GM23338 (cell line): Measurements from ENCODE around the gene FAM174C. TPM values are rescaled to one million over a fixed set of nuclear protein-coding genes. Genes with fewer than 3 reads are reported as not detected.
A peak's percentile ranks its signal among the peaks of the same experiment; 100 is the strongest.

ENCODE experiments used
- ATAC-seq: fragments of 200-7000 bp; cut with Tn5 transposase; 3 replicates; pipeline ENCODE4 v1.9.1; 2020
- DNase-seq: peaks from one replicate; pipeline ENCODE4 v3.0.0-alpha.2; 2015; ENCODE audit warnings: low spot score
- H2AFZ ChIP-seq: fragments of 200-600 bp; sonication (generic); 2 replicates; pipeline ENCODE4 v1.8.0; 2016; ENCODE audit warnings: antibody characterized with exemption, mild to moderate bottlenecking, moderate library complexity
- H3F3A ChIP-seq: fragments of 200-600 bp; sonication (generic); replicated peaks from 2 replicates; pipeline ENCODE4 v1.8.0; 2017; ENCODE audit warnings: antibody characterized with exemption, mixed run types, low read depth
- H3K27ac ChIP-seq: fragments of 200-600 bp; sonication (generic); 2 replicates; pipeline ENCODE4 v1.6.1; 2016; ENCODE audit warnings: low read depth
- H3K27me3 ChIP-seq: fragments of 200-600 bp; sonication (generic); 2 replicates; pipeline ENCODE4 v1.8.0; 2016; ENCODE audit warnings: mild to moderate bottlenecking, mixed run types, moderate library complexity; ENCODE audit not compliant: insufficient read depth
- H3K36me3 ChIP-seq: fragments of 200-600 bp; sonication (generic); 2 replicates; pipeline ENCODE4 v1.8.0; 2016; ENCODE audit warnings: mild to moderate bottlenecking; ENCODE audit not compliant: insufficient read depth
- H3K4me1 ChIP-seq: fragments of 200-600 bp; sonication (generic); 2 replicates; pipeline ENCODE4 v1.8.0; 2016; ENCODE audit warnings: mild to moderate bottlenecking, moderate library complexity; ENCODE audit not compliant: insufficient read depth
- H3K4me2 ChIP-seq: fragments of 200-600 bp; sonication (generic); 2 replicates; pipeline ENCODE4 v1.7.1; 2017; ENCODE audit warnings: mixed run types
- H3K4me3 ChIP-seq: fragments of 200-600 bp; sonication (generic); 2 replicates; pipeline ENCODE4 v1.6.1; 2016; ENCODE audit warnings: mixed run types
- H3K79me2 ChIP-seq: fragments of 200-600 bp; sonication (generic); replicated peaks from 2 replicates; pipeline ENCODE4 v1.8.0; 2017; ENCODE audit warnings: mild to moderate bottlenecking; ENCODE audit not compliant: insufficient read depth
- H3K9me2 ChIP-seq: fragments of 200-600 bp; sonication (generic); 2 replicates; pipeline ENCODE4 v1.8.0; 2017; ENCODE audit not compliant: insufficient read depth
- H4K20me1 ChIP-seq: fragments of 200-600 bp; sonication (generic); replicated peaks from 2 replicates; pipeline ENCODE4 v1.8.0; 2017; ENCODE audit warnings: mild to moderate bottlenecking; ENCODE audit not compliant: insufficient read depth
- H3K27ac Mint-ChIP-seq: 2 replicates; pipeline ENCODE4 v1.8.0; 2020; ENCODE audit warnings: inconsistent platforms, mild to moderate bottlenecking, moderate library complexity, mixed read lengths
- H3K27me3 Mint-ChIP-seq: 3 replicates; pipeline ENCODE4 v1.8.0; 2022; ENCODE audit warnings: low read depth, mild to moderate bottlenecking, moderate library complexity, mixed read lengths, inconsistent platforms; ENCODE audit not compliant: insufficient read depth, poor library complexity
- H3K36me3 Mint-ChIP-seq: 3 replicates; pipeline ENCODE4 v1.8.0; 2021; ENCODE audit warnings: low read depth, mild to moderate bottlenecking, inconsistent platforms, moderate library complexity, mixed read lengths
- H3K4me1 Mint-ChIP-seq: 3 replicates; pipeline ENCODE4 v1.8.0; 2020; ENCODE audit warnings: mild to moderate bottlenecking, inconsistent platforms, mixed read lengths
- H3K4me3 Mint-ChIP-seq: 3 replicates; pipeline ENCODE4 v1.8.0; 2021; ENCODE audit warnings: moderate library complexity, mild to moderate bottlenecking, inconsistent platforms, mixed read lengths
- H3K9me3 Mint-ChIP-seq: 3 replicates; pipeline ENCODE4 v1.8.0; 2020; ENCODE audit warnings: moderate library complexity, mild to moderate bottlenecking, inconsistent platforms, mixed read lengths
- JUNB ChIP-seq: IDR thresholded peaks from one replicate; pipeline ENCODE4 v1.6.1; 2016; ENCODE audit warnings: antibody characterized with exemption; ENCODE audit not compliant: unreplicated experiment
- NANOG ChIP-seq: IDR thresholded peaks from 2 replicates; pipeline ENCODE4 v1.6.1; 2016; ENCODE audit warnings: antibody characterized with exemption, borderline replicate concordance
- REST ChIP-seq: IDR thresholded peaks from one replicate; pipeline ENCODE4 v1.6.1; 2018; ENCODE audit warnings: antibody characterized with exemption; ENCODE audit not compliant: unreplicated experiment
- STAT1 ChIP-seq: IDR thresholded peaks from one replicate; pipeline ENCODE4 v1.6.1; 2016; ENCODE audit warnings: antibody characterized with exemption; ENCODE audit not compliant: unreplicated experiment
- polyA plus RNA-seq: library from polyadenylated mRNA; unstranded; fragments of >200 nt; fragmentation: Nextera tagmentation; extraction: Ambion mirVana; gene quantifications from 2 replicates; pipeline ENCODE4 v1.2.1, GENCODE V29; 2016
- total RNA-seq: library from RNA; depleted of rRNA; stranded (reverse); fragments of >200 nt; shearing (Covaris generic); gene quantifications from 2 replicates; pipeline ENCODE4 v1.2.3, GENCODE V29; 2014
- TF ChIP-seq, protein P1 (sequence below), 2 experiments: fragments of 200-600 bp in 1 of 2; sonication (generic) in 1 of 2; conservative IDR thresholded peaks; 2 replicates each; pipeline versions ENCODE4 v1.5.1 to v1.6.1; 2016 to 2017; ENCODE audit warnings: antibody characterized with exemption in 2 of 2, low read depth in 2 of 2, mild to moderate bottlenecking in 2 of 2, moderate library complexity in 1 of 2

The FAM174C gene
- total and polyA plus RNA-seq, 2 experiments from 2014 or later = 60.4 to 68.0 TPM

- H3K27ac Mint-ChIP-seq = no peak overlapping the region
- H3K79me2 ChIP-seq = peaks cover 7% of the 10 kb centered on the region
- peaks cover 15% of the 10 kb centered on the region; the same call in 1 of the 2 replicates for H3K4me1 ChIP-seq
These were observed 34.4 kb upstream of the FAM174C start for GRCh38 chr19:1240925-1241324.

More at GRCh38 chr19:1240925-1241324, 34.4 kb upstream of the FAM174C start:
- Histone ChIP-seq H3K27me3 (no peaks in the 10 kb centered on the region), H2AFZ (peak overlapping the region; percentile 74; the same call in 1 of the 2 replicates), H3K27ac (no peak overlapping the region), H3K9me2 (no peaks in the 10 kb centered on the region), H3K4me2 (peak overlapping the region; percentile 89), H3K4me3 (peak overlapping the region; percentile 95), H3K36me3 (no peaks in the 10 kb centered on the region), H4K20me1 (peaks cover 3% of the 10 kb centered on the region; the same call in 1 of the 2 replicates), H3F3A (peaks cover 37% of the 10 kb centered on the region)
- Mint-ChIP-seq H3K36me3 (no peaks in the 10 kb centered on the region; the same call in 2 of the 3 replicates), H3K27me3 (peaks cover 11% of the 10 kb centered on the region), H3K9me3 (no peaks in the 10 kb centered on the region; the same call in 2 of the 3 replicates), H3K4me3 (peak overlapping the region; percentile 86), H3K4me1 (peaks cover 20% of the 10 kb centered on the region)
- TF ChIP-seq JUNB (no peak), REST (no peak), NANOG (no peak), STAT1 (no peak)
- TF ChIP-seq, protein P1, sequence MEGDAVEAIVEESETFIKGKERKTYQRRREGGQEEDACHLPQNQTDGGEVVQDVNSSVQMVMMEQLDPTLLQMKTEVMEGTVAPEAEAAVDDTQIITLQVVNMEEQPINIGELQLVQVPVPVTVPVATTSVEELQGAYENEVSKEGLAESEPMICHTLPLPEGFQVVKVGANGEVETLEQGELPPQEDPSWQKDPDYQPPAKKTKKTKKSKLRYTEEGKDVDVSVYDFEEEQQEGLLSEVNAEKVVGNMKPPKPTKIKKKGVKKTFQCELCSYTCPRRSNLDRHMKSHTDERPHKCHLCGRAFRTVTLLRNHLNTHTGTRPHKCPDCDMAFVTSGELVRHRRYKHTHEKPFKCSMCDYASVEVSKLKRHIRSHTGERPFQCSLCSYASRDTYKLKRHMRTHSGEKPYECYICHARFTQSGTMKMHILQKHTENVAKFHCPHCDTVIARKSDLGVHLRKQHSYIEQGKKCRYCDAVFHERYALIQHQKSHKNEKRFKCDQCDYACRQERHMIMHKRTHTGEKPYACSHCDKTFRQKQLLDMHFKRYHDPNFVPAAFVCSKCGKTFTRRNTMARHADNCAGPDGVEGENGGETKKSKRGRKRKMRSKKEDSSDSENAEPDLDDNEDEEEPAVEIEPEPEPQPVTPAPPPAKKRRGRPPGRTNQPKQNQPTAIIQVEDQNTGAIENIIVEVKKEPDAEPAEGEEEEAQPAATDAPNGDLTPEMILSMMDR (conservative IDR thresholded peaks at IDR 0.05; ENCODE audit: low read depth in 2 of 2) = no peak
- DNase-seq = no peak
- no peak for ATAC-seq
